NCI-H2227 (cell line): ENCODE measurements around the gene SHISAL1.

Experiments
- DNase-seq: peaks from one replicate; lab custom pipeline; 2025; ENCODE audit not compliant: unreplicated experiment; lab: John Stamatoyannopoulos, UW

Gene SHISAL1

GRCh38 chr22:44196241-44196640, 116.5 kb downstream of the SHISAL1 start:
- no peak for DNase-seq

GRCh38 chr22:44195189-44195871, 117.4 kb downstream of the SHISAL1 start:
- DNase-seq: no peak

- DNase-seq: no peak
Measured at GRCh38 chr22:44194569-44194968, 118.2 kb downstream of the SHISAL1 start.
